ENCODE measurements around the gene PTRHD1. TPM values are rescaled to one million over a fixed set of nuclear protein-coding genes. Genes with fewer than 3 reads are reported as not detected.

PTRHD1 gene
- total and polyA plus RNA-seq, 2 of the 8 experiments (the other 6 are each of a cell fraction or from before 2014, with no cell fraction given), result 46.2 to 91.9 TPM

DNA sequence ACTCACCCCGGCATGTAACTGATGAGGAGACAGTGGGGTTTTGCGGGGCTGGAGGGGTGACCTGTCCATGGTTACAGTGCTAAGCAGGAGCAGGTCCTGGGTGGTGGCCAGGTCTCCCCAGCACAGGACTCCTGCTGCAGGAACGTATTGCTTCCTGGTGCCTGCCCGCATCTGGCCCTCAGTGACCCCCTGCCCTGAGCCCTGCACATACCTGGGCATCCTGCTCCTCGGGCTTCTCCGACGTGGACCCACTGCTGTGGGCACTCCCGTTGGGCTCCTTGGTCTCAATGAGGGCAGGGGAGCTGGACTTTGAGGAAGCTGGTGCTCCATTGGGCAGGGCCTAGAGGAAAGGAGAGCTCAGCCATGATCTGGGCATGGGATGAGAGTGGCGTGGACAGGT is 43.5 kb upstream of the PTRHD1 start:
- H3K56ac ChIP-seq (replicated peaks; ENCODE audit: insufficient read length, low read depth, low read length), result no peak overlapping the region
- H3K4me2 ChIP-seq (ENCODE audit: insufficient read depth in 1 of 2, low read depth in 2 of 2, low read length in 2 of 2), result no peak overlapping the region
- peaks cover 0 to 14% (median 6%) of the 10 kb centered on the region in 4 experiments; a peak in 5 of 7 replicates for H3K4me1 ChIP-seq (replicated peaks in 1 of 4; ENCODE audit: control insufficient read depth in 3 of 4, insufficient read depth in 4 of 4, low read length in 3 of 4)
- H4K91ac ChIP-seq (replicated peaks; ENCODE audit: insufficient read length, low read length), result no peak overlapping the region
- no peak overlapping the region for H2BK5ac ChIP-seq (ENCODE audit: low read depth, low read length)
- no peak for DNase-seq (ENCODE audit: low read depth in 1 of 2, low spot score in 2 of 2)
- no peak overlapping the region for H2AFZ ChIP-seq (ENCODE audit: low read length)
- H3K79me2 ChIP-seq (ENCODE audit: control insufficient read depth in 1 of 2, insufficient read depth in 2 of 2, low read length in 2 of 2), result no peaks in the 10 kb centered on the region; a peak in 1 of 4 replicates
- POLR2A ChIA-PET (ENCODE audit: partially characterized antibody), result no interaction called here
- 89% methylated on average over 9 of the region's 9 CpGs; no CpG with 5 or more reads in 1 of the 2 experiments for WGBS, 2 experiments (ENCODE audit: extremely low coverage in 1 of 2, insufficient coverage in 1 of 2, insufficient read length in 1 of 2, insufficient replicate concordance in 2 of 2, low coverage in 1 of 2, low lambda C conversion rate in 2 of 2, missing lambda C conversion rate in 1 of 2)
- H2BK20ac ChIP-seq (ENCODE audit: low read length), result no peak overlapping the region
- H3K18ac ChIP-seq (ENCODE audit: extremely low read depth, low read length), result no peak overlapping the region
- H3K14ac ChIP-seq (ENCODE audit: insufficient read length), result no peak overlapping the region
- no peak overlapping the region for H3K4me3 ChIP-seq (ENCODE audit: extremely low read depth in 1 of 4, insufficient read depth in 2 of 4, low read depth in 3 of 4, low read length in 4 of 4)
- H3K9ac ChIP-seq (replicated peaks in 1 of 4; ENCODE audit: extremely low read depth in 1 of 4, low read depth in 3 of 4, low read length in 3 of 4), result no peak overlapping the region
- H4K8ac ChIP-seq (ENCODE audit: extremely low read depth, insufficient read depth, low read length), result no peak overlapping the region
- CTCF ChIA-PET (ENCODE audit: partially characterized antibody), result interaction anchor here (0.7 to 4.0 kb wide), 4 partner anchors 10 to 43 kb away, joined by 3 to 20 read pairs (median 4); no protein-coding TSS in a partner anchor
- H3K27ac ChIP-seq (ENCODE audit: low read depth, low read length), result no peak overlapping the region
- peaks cover 0 to 14% (median 2%) of the 10 kb centered on the region in 4 experiments; a peak in 4 of 8 replicates for H3K36me3 ChIP-seq (ENCODE audit: control insufficient read depth in 2 of 4, insufficient read depth in 4 of 4, low read length in 3 of 4)
- H2BK15ac ChIP-seq (ENCODE audit: low read length), result no peak overlapping the region
- H3K9me3 ChIP-seq (ENCODE audit: insufficient read depth in 2 of 2, low read depth in 1 of 2, low read length in 1 of 2), result peaks cover 2 to 8% of the 10 kb centered on the region in 2 experiments; a peak in 1 of 4 replicates
- TF ChIP-seq JUND (IDR thresholded peaks at IDR 0.05; ENCODE audit: low read length) (no peak), POLR2AphosphoS5 (IDR thresholded peaks at IDR 0.05; ENCODE audit: low read depth, low read length) (no peak), PHF8 (conservative IDR thresholded peaks at IDR 0.05; ENCODE audit: low read depth, low read length) (no peak), RAD21 (IDR thresholded peaks at IDR 0.05 in 1 of 2, conservative IDR thresholded peaks at IDR 0.05 in 1 of 2; ENCODE audit: low read depth in 2 of 2, low read length in 2 of 2) (no peak), POU5F1 (IDR thresholded peaks at IDR 0.05; ENCODE audit: low read depth, low read length) (no peak), GABPA (IDR thresholded peaks at IDR 0.05; ENCODE audit: borderline replicate concordance, insufficient read depth, low read length) (no peak)
- TF ChIP-seq, protein P1, sequence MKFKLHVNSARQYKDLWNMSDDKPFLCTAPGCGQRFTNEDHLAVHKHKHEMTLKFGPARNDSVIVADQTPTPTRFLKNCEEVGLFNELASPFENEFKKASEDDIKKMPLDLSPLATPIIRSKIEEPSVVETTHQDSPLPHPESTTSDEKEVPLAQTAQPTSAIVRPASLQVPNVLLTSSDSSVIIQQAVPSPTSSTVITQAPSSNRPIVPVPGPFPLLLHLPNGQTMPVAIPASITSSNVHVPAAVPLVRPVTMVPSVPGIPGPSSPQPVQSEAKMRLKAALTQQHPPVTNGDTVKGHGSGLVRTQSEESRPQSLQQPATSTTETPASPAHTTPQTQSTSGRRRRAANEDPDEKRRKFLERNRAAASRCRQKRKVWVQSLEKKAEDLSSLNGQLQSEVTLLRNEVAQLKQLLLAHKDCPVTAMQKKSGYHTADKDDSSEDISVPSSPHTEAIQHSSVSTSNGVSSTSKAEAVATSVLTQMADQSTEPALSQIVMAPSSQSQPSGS (IDR thresholded peaks at IDR 0.05; ENCODE audit: low read length), result no peak
- H2BK12ac ChIP-seq (ENCODE audit: low read depth, low read length), result no peak overlapping the region
- FAIRE-seq, result no peak
- no peak overlapping the region for H3K4ac ChIP-seq (replicated peaks; ENCODE audit: insufficient read length, low read depth, low read length)
- no peak overlapping the region for H2BK120ac ChIP-seq (replicated peaks; ENCODE audit: low read depth, low read length)
- H3K23me2 ChIP-seq (ENCODE audit: low read depth, low read length), result no peaks in the 10 kb centered on the region
- no peaks in the 10 kb centered on the region; the same call in 1 of the 2 replicates for H3K79me1 ChIP-seq (ENCODE audit: low read depth, low read length)
- no peak overlapping the region for H2AK5ac ChIP-seq (ENCODE audit: low read depth, low read length)
- H4K5ac ChIP-seq (ENCODE audit: insufficient read length, low read depth, low read length), result no peak overlapping the region
- H3K27me3 ChIP-seq (replicated peaks in 1 of 4; ENCODE audit: control insufficient read depth in 3 of 4, extremely low read depth in 1 of 4, insufficient read depth in 3 of 4, low read length in 3 of 4), result no peaks in the 10 kb centered on the region
- no peaks in the 10 kb centered on the region for H4K20me1 ChIP-seq (replicated peaks in 1 of 2; ENCODE audit: control insufficient read depth in 1 of 2, insufficient read depth in 2 of 2, low read length in 2 of 2)
- H3K23ac ChIP-seq (ENCODE audit: insufficient read length), result no peak overlapping the region
